GM21360 (cell line): ENCODE measurements around the gene FAM124A.

Experiments
- ATAC-seq: cut with Tn5 transposase; IDR thresholded peaks from one replicate; pipeline ENCODE4 v1.9.1; 2021; ENCODE audit warnings: mild to moderate bottlenecking, moderate library complexity; ENCODE audit not compliant: unreplicated experiment

Gene FAM124A

DNA sequence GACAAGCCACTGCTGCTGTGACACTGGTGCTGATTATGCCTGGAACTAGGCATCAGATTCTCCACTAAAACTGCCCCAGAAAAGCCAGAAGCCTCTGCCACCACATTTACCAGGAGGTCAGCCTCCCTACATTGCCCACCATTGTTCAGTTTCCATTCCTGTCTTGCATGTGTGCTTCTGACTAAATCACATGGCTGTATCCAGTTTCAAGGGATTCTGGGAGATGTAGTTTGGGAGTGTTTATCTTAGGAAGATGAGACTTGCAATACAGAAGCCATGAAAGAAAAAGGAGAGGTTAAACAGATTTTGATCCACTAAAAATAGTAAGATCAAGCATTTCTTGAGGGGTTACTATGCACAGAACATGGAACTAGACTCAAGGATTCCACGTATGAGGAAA lies 76.6 kb downstream of the FAM124A start:
- no peak for ATAC-seq

DNA sequence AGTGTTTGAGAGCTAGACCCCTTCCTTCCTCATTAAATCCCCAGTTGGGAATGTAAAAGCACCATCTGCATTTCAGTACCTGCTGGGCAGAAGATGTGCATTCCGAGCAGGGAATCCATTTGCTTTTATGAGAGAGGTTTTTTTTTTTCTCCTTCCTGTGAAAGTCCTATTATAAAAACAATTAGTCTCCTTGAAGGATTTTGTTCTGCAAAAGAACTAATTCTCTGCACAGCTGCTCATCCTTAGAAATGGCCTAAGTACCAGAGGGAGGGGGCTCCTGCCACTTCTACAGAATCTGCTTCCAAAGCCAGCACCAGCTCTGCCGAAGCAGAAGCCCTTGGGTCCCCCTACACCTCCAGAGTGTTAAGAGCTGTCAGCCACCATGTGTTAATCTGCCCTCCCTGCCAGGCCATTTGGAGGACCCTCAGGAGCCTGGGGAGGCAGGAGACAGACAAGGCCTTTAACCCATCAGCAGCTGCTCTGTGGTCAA lies 80.9 kb downstream of the FAM124A start:
- ATAC-seq, result no peak

GRCh38 chr13:51303882-51304281 lies 81.7 kb downstream of the FAM124A start:
- no peak for ATAC-seq

DNA sequence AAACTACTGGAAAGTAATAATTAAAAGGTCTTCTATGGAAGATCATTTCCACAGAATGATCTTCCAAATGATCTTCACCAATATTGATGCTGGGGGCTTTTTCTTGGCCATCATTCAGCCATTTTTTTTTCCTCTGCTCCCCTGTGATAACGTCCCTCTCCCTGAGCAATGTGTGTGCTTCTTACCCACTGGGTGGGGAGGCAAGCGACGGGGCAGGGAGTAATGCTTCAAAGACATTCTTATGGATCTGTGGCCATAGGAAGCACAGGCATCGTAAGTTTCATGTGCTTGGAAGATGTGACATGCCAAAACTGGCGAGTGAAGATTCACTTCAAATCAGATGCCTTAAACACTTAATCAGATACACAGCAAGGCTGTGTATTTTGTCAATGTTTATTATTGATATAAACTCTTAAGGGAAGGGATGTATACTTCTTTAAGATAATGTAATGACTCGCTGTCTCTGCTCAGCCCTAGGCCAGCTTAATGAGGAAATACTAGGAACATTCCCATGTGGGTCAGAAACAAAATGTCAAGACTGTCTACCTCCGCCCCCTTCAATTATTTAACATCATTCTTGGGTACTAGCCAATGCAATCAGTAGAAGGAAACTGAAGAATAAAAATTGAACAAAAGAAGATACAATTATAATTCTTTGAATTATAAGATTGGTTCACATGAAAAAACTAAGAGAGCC lies 83.2 kb downstream of the FAM124A start:
- ATAC-seq, result no peak

DNA sequence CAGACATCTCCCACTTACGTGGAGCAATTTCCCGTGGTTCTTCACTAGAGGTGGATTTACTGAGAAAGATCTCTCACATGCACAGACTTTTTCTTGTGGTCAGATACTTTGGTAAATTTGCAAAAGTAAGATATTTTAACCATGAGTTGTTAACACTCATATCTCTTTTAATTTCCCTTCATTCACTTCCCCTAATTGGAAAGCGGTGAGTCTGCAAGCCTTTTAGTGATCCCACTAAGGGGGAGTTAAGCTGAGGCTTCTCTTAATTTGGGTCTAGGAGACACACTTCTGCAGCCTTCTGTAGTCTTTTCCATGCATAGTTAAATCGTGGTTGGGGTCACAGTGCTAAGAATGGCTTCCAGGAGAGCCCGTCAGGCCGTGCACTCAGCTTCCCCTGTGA lies 86.6 kb downstream of the FAM124A start:
- no peak for ATAC-seq

DNA sequence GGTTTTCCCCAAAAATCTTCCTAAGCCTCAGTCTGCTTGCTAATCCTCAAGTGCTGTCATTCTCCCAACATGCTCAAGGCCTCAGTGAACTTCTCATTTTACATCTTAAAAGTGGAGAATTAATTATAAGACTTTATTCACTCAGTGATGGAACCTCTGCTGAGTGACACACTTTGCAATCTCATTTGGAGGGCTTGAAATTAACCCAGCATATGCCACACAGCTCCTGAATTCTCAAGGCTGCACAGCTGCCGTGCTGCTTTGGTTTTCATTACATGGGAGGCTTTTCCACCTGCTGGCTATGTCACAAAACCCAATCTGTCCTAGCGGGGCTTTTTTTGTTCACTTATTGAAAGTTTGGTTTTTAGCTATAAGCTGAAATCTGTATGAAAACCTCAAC lies 89.0 kb downstream of the FAM124A start:
- no peak for ATAC-seq

GRCh38 chr13:51311957-51312520 lies 89.8 kb downstream of the FAM124A start:
- no peak for ATAC-seq

DNA sequence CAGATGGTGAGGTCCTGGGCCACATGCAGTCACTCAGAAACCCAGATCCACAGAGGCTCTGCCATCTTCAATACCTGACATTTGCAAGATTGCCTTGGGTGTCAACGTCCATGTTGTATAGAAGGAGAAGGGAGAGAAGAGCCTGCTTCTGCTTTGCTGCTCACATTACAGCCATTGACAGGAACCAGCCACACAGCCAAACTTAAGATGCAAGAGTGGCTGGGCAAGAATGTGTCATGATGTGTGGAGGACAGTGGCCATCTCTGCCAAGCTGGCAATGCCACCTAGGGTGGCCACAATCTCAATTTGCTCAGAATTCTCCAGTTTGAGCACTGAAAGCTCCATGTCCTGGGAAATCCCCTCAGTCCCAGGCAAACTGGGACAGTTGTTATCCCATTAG lies 91.4 kb downstream of the FAM124A start:
- ATAC-seq, result no peak

DNA sequence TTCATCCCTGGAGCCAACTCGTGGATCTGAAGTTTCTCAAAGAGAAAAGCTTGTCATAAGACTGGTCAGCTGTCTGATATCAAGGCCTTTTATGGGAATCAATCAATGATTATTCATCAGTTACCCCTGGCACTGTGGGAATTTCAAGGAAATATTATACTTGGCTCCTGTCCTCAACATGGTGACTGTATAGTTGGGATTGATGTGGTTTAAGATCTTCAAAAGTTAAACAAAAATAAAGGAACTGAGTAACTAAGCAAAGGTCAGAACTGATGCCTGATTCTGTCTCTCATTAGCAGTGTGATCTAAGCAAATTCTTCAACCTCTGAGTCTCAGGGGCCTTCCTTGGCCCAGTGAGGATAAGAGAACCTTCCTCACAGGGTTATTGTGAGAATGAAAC lies 95.1 kb downstream of the FAM124A start:
- ATAC-seq, result no peak

- no peak for ATAC-seq
Measured at GRCh38 chr13:51318015-51318414, 95.8 kb downstream of the FAM124A start.

DNA sequence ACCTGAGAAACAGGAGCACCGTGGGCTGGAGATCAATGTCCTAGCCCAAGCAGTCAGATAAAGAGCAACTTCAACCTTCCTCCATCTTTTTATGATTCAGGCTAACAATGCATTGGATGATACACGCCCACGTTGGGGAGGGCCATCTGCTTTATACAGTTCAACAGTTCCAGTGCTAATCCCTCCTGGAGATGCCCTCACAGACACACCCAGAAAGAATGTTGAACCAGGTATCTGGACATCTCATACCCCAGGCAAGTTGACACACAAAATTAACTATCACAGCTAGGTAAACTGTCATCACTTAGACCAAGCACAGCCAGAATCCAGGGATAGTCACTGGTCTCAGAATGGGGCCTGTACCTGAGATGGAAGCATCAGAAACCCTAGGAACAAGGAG lies 96.7 kb downstream of the FAM124A start:
- ATAC-seq, result no peak

DNA sequence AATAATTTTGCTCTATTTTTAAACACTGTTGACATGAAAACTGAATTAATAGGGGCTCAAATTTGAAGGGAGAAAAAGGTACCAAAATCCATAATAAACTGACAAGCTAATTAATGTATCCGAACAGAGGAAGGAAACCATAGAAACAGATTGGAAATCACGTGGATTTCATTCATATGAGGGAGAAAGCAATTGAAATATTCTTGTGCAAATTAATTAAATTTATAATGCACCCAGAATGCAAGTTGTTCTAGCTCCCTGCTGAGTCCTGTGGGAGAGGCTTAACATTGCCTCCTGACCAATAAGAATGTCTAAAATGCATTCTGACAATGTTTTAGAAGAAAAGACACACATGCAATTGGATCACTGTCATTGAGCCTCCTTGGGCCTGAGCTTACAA lies 99.6 kb downstream of the FAM124A start:
- ATAC-seq, result no peak

GRCh38 chr13:51322826-51323225 lies 100.6 kb downstream of the FAM124A start:
- ATAC-seq, result no peak

- ATAC-seq, result no peak
Measured at GRCh38 chr13:51323824-51324511, 101.8 kb downstream of the FAM124A start.

- ATAC-seq, result no peak
Measured at GRCh38 chr13:51324714-51325420, 102.7 kb downstream of the FAM124A start.

- ATAC-seq, result no peak
Measured at GRCh38 chr13:51325837-51326236, 103.6 kb downstream of the FAM124A start.

DNA sequence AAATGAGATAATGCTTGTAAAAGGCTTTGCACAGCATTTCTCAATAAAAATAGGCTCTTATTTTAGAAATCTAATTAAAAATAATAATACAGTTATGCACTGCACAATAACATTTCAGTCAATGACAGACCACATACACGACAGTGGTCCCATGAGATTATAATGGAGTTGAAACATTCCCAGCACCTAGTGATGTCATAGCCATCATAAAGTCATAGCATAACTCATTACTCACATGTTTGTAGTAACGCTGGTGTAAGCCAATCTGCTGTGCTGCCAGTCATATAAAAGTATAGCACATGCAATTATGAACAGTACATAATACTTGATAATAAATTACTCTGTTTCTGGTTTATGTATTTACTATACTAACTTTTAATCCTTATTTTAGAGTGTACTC lies 104.6 kb downstream of the FAM124A start:
- ATAC-seq, result no peak

DNA sequence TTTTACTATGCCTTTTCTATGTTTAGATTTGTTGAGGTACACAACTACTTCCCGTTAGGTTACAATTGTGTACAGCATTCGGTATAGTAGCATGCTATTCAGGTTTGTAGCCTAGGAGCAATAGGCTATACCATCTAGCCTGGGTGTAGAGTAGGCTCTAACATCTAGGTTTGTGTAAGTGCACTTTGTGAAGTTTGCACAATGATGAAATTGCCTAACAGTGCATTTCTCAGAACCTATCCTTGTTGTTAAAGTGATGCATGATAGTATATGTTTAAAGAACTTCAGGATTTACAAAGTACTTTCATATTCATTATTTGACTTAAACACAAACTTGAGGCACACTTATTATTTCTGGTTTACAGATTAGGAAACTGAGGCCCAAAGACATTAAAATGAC lies 105.8 kb downstream of the FAM124A start:
- no peak for ATAC-seq

DNA sequence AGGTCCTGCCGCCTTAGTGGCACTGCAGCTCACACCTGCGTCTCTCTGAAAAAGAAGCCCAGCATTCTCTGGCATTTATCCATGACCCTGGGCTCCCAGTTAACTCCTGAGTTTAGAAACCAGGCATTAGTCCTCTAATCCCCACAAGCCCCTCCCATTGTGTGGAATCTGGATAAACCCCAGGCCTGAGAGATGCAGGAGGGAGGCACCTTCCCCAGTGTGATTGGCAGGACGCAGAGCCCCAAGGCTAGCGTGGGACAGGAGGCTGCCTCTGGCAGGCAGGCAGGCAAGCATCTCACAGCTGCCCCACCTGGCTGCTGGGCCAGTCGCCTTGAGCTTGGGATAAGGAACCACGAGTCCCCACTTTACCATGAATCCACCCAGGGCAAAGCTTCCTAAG lies 106.3 kb downstream of the FAM124A start:
- ATAC-seq, result no peak

DNA sequence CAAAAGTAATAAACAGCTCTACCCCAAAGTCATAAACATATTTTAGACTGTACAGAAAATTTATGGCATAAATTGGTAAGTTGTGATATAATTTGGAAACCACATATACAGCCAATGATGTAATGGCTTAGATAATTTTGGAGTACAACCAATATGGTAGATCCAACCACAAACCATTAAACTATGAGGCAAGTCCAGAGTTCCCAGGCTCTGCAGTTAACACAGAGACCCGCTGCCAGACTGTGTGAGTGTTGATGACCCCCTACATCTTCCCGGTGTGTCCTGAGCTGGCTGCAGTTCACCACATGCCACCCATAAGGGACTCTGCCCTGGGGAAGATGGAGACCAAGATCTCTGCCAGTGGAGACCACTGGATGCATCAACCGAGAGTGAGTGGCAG lies 107.4 kb downstream of the FAM124A start:
- no peak for ATAC-seq

- ATAC-seq, result peak; percentile 64
Measured at GRCh38 chr13:51330791-51331190, 108.6 kb downstream of the FAM124A start.
